IMR-90 (cell line): ENCODE measurements around the gene ABHD16A. TPM values are rescaled to one million over a fixed set of nuclear protein-coding genes. Genes with fewer than 3 reads are reported as not detected.

Source experiments
- ATAC-seq: fragments of 200-7000 bp; cut with Tn5 transposase; 2 replicates; pipeline ENCODE4 v1.9.1; 2020; ENCODE audit warnings: low read depth, mild to moderate bottlenecking, moderate library complexity
- BruUV-seq: library from RNA; stranded (reverse); fragments of 400-500 nt; replicated peaks from 2 replicates; lab custom pipeline; 2021; lab: Mats Ljungman, UMichigan
- CTCF ChIA-PET: fragments of 300-600 bp; formaldehyde crosslinking; extraction: SDS; loops from one replicate; lab custom pipeline; 2021; ENCODE audit warnings: antibody characterized with exemption; lab: Yijun Ruan, JAX
- POLR2A ChIA-PET: fragments of 300-600 bp; sonication (Branson Sonifier 250); formaldehyde crosslinking; loops from one replicate; lab custom pipeline; 2022; ENCODE audit warnings: antibody characterized with exemption; ENCODE audit not compliant: unreplicated experiment; lab: Charles Lee
- DNase-seq: peaks from one replicate; pipeline ENCODE4 v3.0.0; 2013
- H2AFZ ChIP-seq: replicated peaks from 2 replicates; pipeline ENCODE3; 2013; ENCODE audit warnings: low read length, mild to moderate bottlenecking; ENCODE audit not compliant: poor library complexity
- H2AK5ac ChIP-seq: 2 replicates; pipeline ENCODE4 v1.6.1; 2013; ENCODE audit warnings: low read depth, low read length, inconsistent platforms
- H2AK9ac ChIP-seq: replicated peaks from 2 replicates; pipeline ENCODE3; 2013; ENCODE audit warnings: mild to moderate bottlenecking, low read depth, low read length, moderate library complexity; ENCODE audit not compliant: poor library complexity
- H2BK120ac ChIP-seq: 2 replicates; pipeline ENCODE4 v1.6.1; 2013; ENCODE audit warnings: low read depth, low read length, inconsistent platforms
- H2BK15ac ChIP-seq: 3 replicates; pipeline ENCODE4 v1.6.1; 2013; ENCODE audit warnings: low read depth, low read length, inconsistent platforms
- H2BK20ac ChIP-seq: 2 replicates; pipeline ENCODE4 v1.6.1; 2013; ENCODE audit warnings: low read depth, mild to moderate bottlenecking, inconsistent platforms, low read length, moderate library complexity
- H2BK5ac ChIP-seq: 2 replicates; pipeline ENCODE4 v1.6.1; 2013; ENCODE audit warnings: mild to moderate bottlenecking, low read depth, low read length, inconsistent platforms; ENCODE audit not compliant: poor library complexity, severe bottlenecking
- H3K14ac ChIP-seq: replicated peaks from 2 replicates; pipeline ENCODE4 v1.6.1; 2013; ENCODE audit warnings: low read depth, low read length, inconsistent platforms
- H3K18ac ChIP-seq: 2 replicates; pipeline ENCODE4 v1.6.1; 2013; ENCODE audit warnings: low read depth, low read length, control low read depth
- H3K23ac ChIP-seq: 2 replicates; pipeline ENCODE4 v1.6.1; 2013; ENCODE audit warnings: low read depth, low read length, inconsistent platforms
- H3K27ac ChIP-seq: 2 replicates; pipeline ENCODE4 v1.5.1; 2013; ENCODE audit warnings: mild to moderate bottlenecking, control low read depth, low read length; ENCODE audit not compliant: insufficient read depth
- H3K27me3 ChIP-seq: 2 replicates; pipeline ENCODE4 v1.6.1; 2013; ENCODE audit warnings: low read length; ENCODE audit not compliant: control insufficient read depth, insufficient read depth
- H3K36me3 ChIP-seq: 2 replicates; pipeline ENCODE4 v1.6.1; 2013; ENCODE audit warnings: low read length, mixed read lengths; ENCODE audit not compliant: control insufficient read depth, insufficient read depth
- H3K4ac ChIP-seq: 2 replicates; pipeline ENCODE4 v1.6.1; 2013; ENCODE audit warnings: low read depth, low read length, inconsistent platforms
- H3K4me1 ChIP-seq: 2 replicates; pipeline ENCODE4 v1.6.1; 2013; ENCODE audit warnings: low read length, mixed read lengths; ENCODE audit not compliant: control insufficient read depth, insufficient read depth
- H3K4me2 ChIP-seq: 2 replicates; pipeline ENCODE4 v1.6.1; 2013; ENCODE audit warnings: low read depth, mild to moderate bottlenecking, control low read depth, low read length, moderate library complexity
- H3K4me3 ChIP-seq: 2 replicates; pipeline ENCODE4 v1.5.1; 2013; ENCODE audit warnings: low read depth, mild to moderate bottlenecking, control low read depth, low read length, moderate library complexity; ENCODE audit not compliant: insufficient read depth
- H3K56ac ChIP-seq: 2 replicates; pipeline ENCODE4 v1.6.1; 2013; ENCODE audit warnings: low read length, inconsistent platforms; ENCODE audit not compliant: insufficient read depth; ENCODE audit errors: extremely low read depth
- H3K79me1 ChIP-seq, 2 experiments: 2 replicates each; pipeline ENCODE4 v1.6.1; 2013; ENCODE audit warnings: low read length in 2 of 2, inconsistent platforms in 1 of 2, low read depth in 1 of 2
- H3K9ac ChIP-seq: 2 replicates; pipeline ENCODE4 v1.6.1; 2013; ENCODE audit warnings: low read depth, low read length, control low read depth
- H3K9me1 ChIP-seq: 2 replicates; pipeline ENCODE4 v1.6.1; 2013; ENCODE audit warnings: low read length, inconsistent platforms; ENCODE audit not compliant: insufficient read depth
- H3K9me3 ChIP-seq: 2 replicates; pipeline ENCODE4 v1.6.1; 2013; ENCODE audit warnings: low read length; ENCODE audit not compliant: control insufficient read depth, insufficient read depth
- H4K20me1 ChIP-seq: 2 replicates; pipeline ENCODE4 v1.6.1; 2013; ENCODE audit warnings: low read length, inconsistent platforms; ENCODE audit not compliant: insufficient read depth
- H4K5ac ChIP-seq: 2 replicates; pipeline ENCODE4 v1.6.1; 2013; ENCODE audit warnings: mild to moderate bottlenecking, low read depth, low read length, control low read depth
- H4K8ac ChIP-seq, 2 experiments: 2 replicates each; pipeline ENCODE4 v1.6.1; 2013; ENCODE audit warnings: low read depth in 2 of 2, low read length in 2 of 2, control low read depth in 1 of 2, inconsistent platforms in 1 of 2
- H4K91ac ChIP-seq: 2 replicates; pipeline ENCODE4 v1.6.1; 2013; ENCODE audit warnings: low read depth, low read length, inconsistent platforms; ENCODE audit not compliant: insufficient read depth
- BHLHE40 ChIP-seq: fragments of 150-350 bp; IDR thresholded peaks from 2 replicates; pipeline ENCODE4 v1.6.1; 2016; ENCODE audit warnings: mild to moderate bottlenecking, low read depth, low read length
- CEBPB ChIP-seq: IDR thresholded peaks from 2 replicates; pipeline ENCODE4 v1.6.1; 2012; ENCODE audit warnings: low read depth, low read length, improper control_type of control experiment
- CHD1 ChIP-seq: IDR thresholded peaks from 2 replicates; pipeline ENCODE4 v1.6.1; 2012; ENCODE audit warnings: low read depth, low read length, improper control_type of control experiment
- CTCF ChIP-seq: conservative IDR thresholded peaks from 2 replicates; pipeline ENCODE4 v1.5.1; 2012; ENCODE audit warnings: mild to moderate bottlenecking, low read depth, low read length, improper control_type of control experiment
- ELK1 ChIP-seq: fragments of 150-350 bp; IDR thresholded peaks from 2 replicates; pipeline ENCODE4 v1.6.1; 2016; ENCODE audit warnings: low read depth, mild to moderate bottlenecking, low read length, moderate library complexity, borderline replicate concordance
- FOS ChIP-seq: fragments of 150-350 bp; IDR thresholded peaks from 2 replicates; pipeline ENCODE4 v1.6.1; 2016; ENCODE audit warnings: low read depth, low read length
- MAFK ChIP-seq: IDR thresholded peaks from 2 replicates; pipeline ENCODE4 v1.6.1; 2012; ENCODE audit warnings: low read depth, low read length, improper control_type of control experiment
- MAZ ChIP-seq: IDR thresholded peaks from 2 replicates; pipeline ENCODE4 v1.6.1; 2012; ENCODE audit warnings: low read depth, mild to moderate bottlenecking, low read length, improper control_type of control experiment, moderate library complexity, borderline replicate concordance
- MXI1 ChIP-seq: IDR thresholded peaks from 2 replicates; pipeline ENCODE4 v1.6.1; 2012; ENCODE audit warnings: low read depth, mild to moderate bottlenecking, low read length, moderate library complexity, borderline replicate concordance
- NFE2L2 ChIP-seq: fragments of 150-350 bp; IDR thresholded peaks from 2 replicates; pipeline ENCODE4 v1.6.1; 2016; ENCODE audit warnings: low read depth, mild to moderate bottlenecking, low read length
- RAD21 ChIP-seq: IDR thresholded peaks from 2 replicates; pipeline ENCODE4 v1.6.1; 2012; ENCODE audit warnings: low read length, improper control_type of control experiment
- RCOR1 ChIP-seq: IDR thresholded peaks from 2 replicates; pipeline ENCODE4 v1.6.1; 2012; ENCODE audit warnings: mild to moderate bottlenecking, low read length, improper control_type of control experiment; ENCODE audit not compliant: insufficient replicate concordance
- RFX5 ChIP-seq: IDR thresholded peaks from 2 replicates; pipeline ENCODE4 v1.8.0; 2012; ENCODE audit warnings: low read depth, mild to moderate bottlenecking, low read length, moderate library complexity
- SMC3 ChIP-seq: fragments of 150-350 bp; IDR thresholded peaks from 2 replicates; pipeline ENCODE4 v1.6.1; 2016; ENCODE audit warnings: low read depth, mild to moderate bottlenecking, antibody characterized with exemption, low read length, moderate library complexity
- USF2 ChIP-seq: fragments of 150-350 bp; IDR thresholded peaks from 2 replicates; pipeline ENCODE4 v1.6.1; 2017; ENCODE audit warnings: mild to moderate bottlenecking, antibody characterized with exemption, low read length, low read depth
- WGBS, 2 experiments: methylation state at CpG; one replicate each; pipeline versions ENCODE4 v1.1.5 to v1.1.7; 2013; ENCODE audit warnings: missing lambda C conversion rate in 2 of 2; ENCODE audit not compliant: insufficient read length in 1 of 2; ENCODE audit errors: extremely low coverage in 2 of 2; 5-methylcytosine and 5-hydroxymethylcytosine counted together
- dilution Hi-C: fragments of 300-500 bp; cut with HindIII; formaldehyde crosslinking; loops from one replicate; pipeline ENCODE4 v1.14.3; 2018; ENCODE audit warnings: low sequenced_read_pairs; ENCODE audit not compliant: unreplicated experiment
- in situ Hi-C: fragments of 300-500 bp; cut with MboI; formaldehyde crosslinking; loops from 3 replicates; pipeline ENCODE4 v1.14.3; 2019; ENCODE audit warnings: low sequenced_read_pairs, inconsistent platforms, mixed read lengths
- intact Hi-C: fragments of 100-400 bp; cut with micrococcal nuclease; formaldehyde crosslinking; loops from 2 replicates; pipeline ENCODE4 v1.10.0; 2022
- polyA plus RNA-seq, 3 experiments: library from polyadenylated mRNA; depleted of rRNA; stranded (reverse); fragments of >200 nt; gene quantifications; 2 replicates each; pipeline ENCODE4 v1.2.3, GENCODE V29; 2012; ENCODE audit warnings: low replicate concordance in 1 of 3
- total RNA-seq: library from RNA; depleted of rRNA; stranded (reverse); fragments of >200 nt; gene quantifications from 2 replicates; pipeline ENCODE4 v1.2.3, GENCODE V29; 2012

ABHD16A gene
- total and polyA plus RNA-seq, 2 of the 4 experiments (the other 2 are of a cell fraction), result 31.5 to 35.1 TPM

GRCh38 chr6:31749301-31750036 is 46.3 kb upstream of the ABHD16A start:
- DNase-seq (no peak), ATAC-seq (no peak)
- Histone ChIP-seq H3K4me2 (no peak overlapping the region), H2BK20ac (no peak overlapping the region), H3K14ac (no peak overlapping the region), H3K4me3 (no peak overlapping the region), H3K27me3 (no peaks in the 10 kb centered on the region), H4K5ac (no peak overlapping the region), H2AK5ac (no peak overlapping the region), H2AK9ac (no peak overlapping the region), H2BK120ac (no peak overlapping the region), H2BK15ac (no peak overlapping the region), H3K4me1 (peaks cover 5% of the 10 kb centered on the region), H3K56ac (no peak overlapping the region), H3K18ac (no peak overlapping the region), H3K23ac (no peak overlapping the region), H3K79me1 (0 out of 4 replicates have a peak, but pooled peaks cover 0 to 12% of the 10 kb centered on the region in 2 experiments), H2BK5ac (no peak overlapping the region), H3K27ac (no peak overlapping the region), H3K9me1 (peaks cover 6% of the 10 kb centered on the region), H3K9me3 (no peaks in the 10 kb centered on the region), H3K9ac (no peak overlapping the region), H3K4ac (no peak overlapping the region), H3K36me3 (no peaks in the 10 kb centered on the region; the same call in 1 of the 2 replicates), H2AFZ (no peak overlapping the region), H4K20me1 (peaks cover 3% of the 10 kb centered on the region; the same call in 1 of the 2 replicates), H4K8ac (no peak overlapping the region), H4K91ac (no peak overlapping the region)
- CTCF ChIA-PET, result interaction anchor here (0.6 to 1.3 kb wide), 3 partner anchors 12 to 20 kb away, joined by 3 read pairs; no protein-coding TSS in a partner anchor
- dilution Hi-C loops (no loop called here), in situ Hi-C loops (no loop called here), intact Hi-C loops (no loop called here)
- BruUV-seq, result TSS peak; percentile 29
- POLR2A ChIA-PET, result no interaction called here
- 100% methylated on average over 2 of the region's 8 CpGs; no CpG with 5 or more reads in 1 of the 2 experiments for WGBS, 2 experiments
- no peak for TF ChIP-seq SMC3
- no peak for TF ChIP-seq FOS
- no peak for TF ChIP-seq MXI1
- no peak for TF ChIP-seq NFE2L2
- TF ChIP-seq BHLHE40, result no peak
- TF ChIP-seq CEBPB, result no peak
- no peak for TF ChIP-seq USF2
- TF ChIP-seq CHD1, result no peak
- no peak for TF ChIP-seq RAD21
- no peak for TF ChIP-seq MAFK
- TF ChIP-seq MAZ, result no peak
- TF ChIP-seq RFX5, result no peak
- TF ChIP-seq CTCF, result no peak
- TF ChIP-seq ELK1, result no peak
- TF ChIP-seq RCOR1, result no peak
